NT2/D1 (cell line): ENCODE data around the gene MOB2.

Experiments used
- SUZ12 ChIP-seq: IDR thresholded peaks from 2 replicates; pipeline ENCODE4 v1.6.1; 2011; ENCODE audit not compliant: insufficient read length, insufficient read depth; ENCODE audit errors: extremely low read depth
- YY1 ChIP-seq: IDR thresholded peaks from 2 replicates; pipeline ENCODE4 v1.6.1; 2011; ENCODE audit not compliant: insufficient read length, insufficient read depth
- ZNF274 ChIP-seq: IDR thresholded peaks from 2 replicates; pipeline ENCODE4 v1.6.1; 2011; ENCODE audit warnings: mild to moderate bottlenecking, low read depth, low read length

- TF ChIP-seq YY1 (no peak), ZNF274 (no peak), SUZ12 (no peak)
Measured at GRCh38 chr11:1522081-1522424, 35.5 kb upstream of the MOB2 start.
